Astrocyte (in vitro differentiated cells and primary cell): ENCODE measurements around the gene LSP1. TPM values are rescaled to one million over a fixed set of nuclear protein-coding genes. Genes with fewer than 3 reads are reported as not detected.

Source experiments
- DNase-seq: peaks from one replicate; pipeline ENCODE4 v3.0.0-alpha.2; 2010; ENCODE audit warnings: low read depth
- FAIRE-seq: peaks from 2 replicates; lab custom pipeline; 2011; peaks lifted over from hg19 to GRCh38; lab: Jason Lieb, UNC
- H2AFZ ChIP-seq: 2 replicates; pipeline ENCODE4 v1.6.0; 2012; ENCODE audit warnings: low read depth, low read length, inconsistent platforms
- H3K27ac ChIP-seq: 2 replicates; pipeline ENCODE4 v1.5.1; 2011; ENCODE audit warnings: low read depth, low read length, inconsistent platforms
- H3K27me3 ChIP-seq: 2 replicates; pipeline ENCODE4 v1.6.0; 2011; ENCODE audit warnings: low read length, inconsistent platforms; ENCODE audit not compliant: insufficient read depth
- H3K36me3 ChIP-seq: 2 replicates; pipeline ENCODE4 v1.5.1; 2011; ENCODE audit warnings: low read length, inconsistent platforms; ENCODE audit not compliant: insufficient read depth
- H3K4me1 ChIP-seq: 2 replicates; pipeline ENCODE4 v1.5.1; 2011; ENCODE audit warnings: low read length, inconsistent platforms; ENCODE audit not compliant: insufficient read depth
- H3K4me2 ChIP-seq: 2 replicates; pipeline ENCODE4 v1.6.0; 2012; ENCODE audit warnings: low read length, inconsistent platforms
- H3K4me3 ChIP-seq: 2 replicates; pipeline ENCODE4 v1.5.1; 2011; ENCODE audit warnings: low read depth, mild to moderate bottlenecking, low read length, inconsistent platforms; ENCODE audit not compliant: insufficient read depth
- H3K79me2 ChIP-seq: 2 replicates; pipeline ENCODE4 v1.6.0; 2012; ENCODE audit warnings: mild to moderate bottlenecking, low read length, inconsistent platforms; ENCODE audit not compliant: insufficient read depth
- H3K9ac ChIP-seq: 2 replicates; pipeline ENCODE4 v1.6.0; 2012; ENCODE audit warnings: mild to moderate bottlenecking, low read length, inconsistent platforms
- H3K9me3 ChIP-seq: 2 replicates; pipeline ENCODE4 v1.5.1; 2012; ENCODE audit warnings: low read depth, mild to moderate bottlenecking, low read length, inconsistent platforms; ENCODE audit not compliant: insufficient read depth
- H4K20me1 ChIP-seq: 2 replicates; pipeline ENCODE4 v1.6.0; 2012; ENCODE audit warnings: low read length, inconsistent platforms; ENCODE audit not compliant: insufficient read depth
- H3K27ac Mint-ChIP-seq: one replicate; pipeline ENCODE4 v1.8.0; 2021; ENCODE audit warnings: mild to moderate bottlenecking, mixed read lengths; ENCODE audit not compliant: unreplicated experiment
- H3K27me3 Mint-ChIP-seq: one replicate; pipeline ENCODE4 v1.8.0; 2021; ENCODE audit warnings: low read depth, mixed read lengths; ENCODE audit not compliant: unreplicated experiment
- H3K36me3 Mint-ChIP-seq: one replicate; pipeline ENCODE4 v1.8.0; 2021; ENCODE audit warnings: low read depth, mixed read lengths; ENCODE audit not compliant: unreplicated experiment
- H3K4me1 Mint-ChIP-seq: one replicate; pipeline ENCODE4 v1.8.0; 2021; ENCODE audit warnings: low read depth, mixed read lengths; ENCODE audit not compliant: unreplicated experiment
- H3K4me3 Mint-ChIP-seq: one replicate; pipeline ENCODE4 v1.8.0; 2021; ENCODE audit warnings: mild to moderate bottlenecking, moderate library complexity, mixed read lengths; ENCODE audit not compliant: unreplicated experiment
- H3K9me3 Mint-ChIP-seq: one replicate; pipeline ENCODE4 v1.8.0; 2021; ENCODE audit warnings: mild to moderate bottlenecking, mixed read lengths; ENCODE audit not compliant: unreplicated experiment
- EZH2 ChIP-seq: IDR thresholded peaks from 2 replicates; pipeline ENCODE4 v1.6.1; 2012; ENCODE audit warnings: mild to moderate bottlenecking, low read length, inconsistent platforms; ENCODE audit not compliant: insufficient read depth
- total RNA-seq: library from RNA; stranded (reverse); gene quantifications from 2 replicates; pipeline ENCODE4 v1.2.1, GENCODE V29; 2021
- TF ChIP-seq, protein P1 (sequence below): IDR thresholded peaks from 2 replicates; pipeline ENCODE4 v1.5.1; 2011; ENCODE audit warnings: low read depth, mild to moderate bottlenecking, inconsistent platforms, low read length, moderate library complexity; ENCODE audit not compliant: insufficient read depth

The LSP1 gene
- total RNA-seq, 1 donor from 2014 or later = 1.3 TPM

DNA sequence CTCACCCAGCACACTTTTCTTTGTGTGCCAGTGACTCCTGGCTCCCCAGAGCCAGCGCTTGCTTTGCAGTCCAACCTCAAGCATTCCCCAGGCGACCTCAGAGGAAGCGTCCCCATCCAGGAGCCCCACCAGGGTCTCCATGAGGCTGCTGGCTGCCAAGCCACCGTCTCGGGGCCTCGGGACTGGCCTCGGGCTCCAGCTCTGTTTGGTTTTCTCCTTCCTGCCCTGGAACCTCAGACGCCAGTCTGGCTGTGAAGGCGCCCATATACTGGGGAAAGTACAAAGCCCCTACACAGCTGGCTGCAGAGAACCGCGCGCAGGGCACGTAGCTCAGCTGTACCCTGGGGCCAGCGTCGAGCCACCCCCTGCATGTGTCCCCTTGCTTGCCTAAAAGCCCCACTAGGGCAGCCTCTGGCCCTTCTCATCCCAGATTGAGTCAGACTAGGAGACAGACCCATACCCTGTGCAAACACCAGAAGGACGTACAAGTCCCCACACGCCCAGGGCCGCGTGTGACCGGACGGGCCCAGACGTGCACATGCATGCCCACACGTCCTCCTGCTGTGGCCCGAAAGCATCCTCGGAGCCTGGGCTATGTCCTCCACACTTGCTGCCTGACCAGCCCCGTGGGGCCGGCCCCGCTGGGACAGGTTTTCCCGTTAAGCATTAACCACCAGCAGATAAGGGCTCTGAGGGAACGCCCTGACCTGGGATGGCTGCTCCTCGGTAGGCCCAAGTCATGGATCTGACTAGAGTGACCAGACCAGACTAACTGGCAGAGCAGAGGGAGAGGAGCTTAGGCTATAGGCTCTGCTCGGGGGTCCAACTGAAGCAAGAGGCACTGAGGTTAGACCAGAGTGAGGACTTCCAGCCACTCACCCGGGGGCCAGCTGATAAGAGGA, 22.3 kb upstream of the LSP1 start:
- no peaks in the 10 kb centered on the region for H3K9me3 Mint-ChIP-seq

DNA sequence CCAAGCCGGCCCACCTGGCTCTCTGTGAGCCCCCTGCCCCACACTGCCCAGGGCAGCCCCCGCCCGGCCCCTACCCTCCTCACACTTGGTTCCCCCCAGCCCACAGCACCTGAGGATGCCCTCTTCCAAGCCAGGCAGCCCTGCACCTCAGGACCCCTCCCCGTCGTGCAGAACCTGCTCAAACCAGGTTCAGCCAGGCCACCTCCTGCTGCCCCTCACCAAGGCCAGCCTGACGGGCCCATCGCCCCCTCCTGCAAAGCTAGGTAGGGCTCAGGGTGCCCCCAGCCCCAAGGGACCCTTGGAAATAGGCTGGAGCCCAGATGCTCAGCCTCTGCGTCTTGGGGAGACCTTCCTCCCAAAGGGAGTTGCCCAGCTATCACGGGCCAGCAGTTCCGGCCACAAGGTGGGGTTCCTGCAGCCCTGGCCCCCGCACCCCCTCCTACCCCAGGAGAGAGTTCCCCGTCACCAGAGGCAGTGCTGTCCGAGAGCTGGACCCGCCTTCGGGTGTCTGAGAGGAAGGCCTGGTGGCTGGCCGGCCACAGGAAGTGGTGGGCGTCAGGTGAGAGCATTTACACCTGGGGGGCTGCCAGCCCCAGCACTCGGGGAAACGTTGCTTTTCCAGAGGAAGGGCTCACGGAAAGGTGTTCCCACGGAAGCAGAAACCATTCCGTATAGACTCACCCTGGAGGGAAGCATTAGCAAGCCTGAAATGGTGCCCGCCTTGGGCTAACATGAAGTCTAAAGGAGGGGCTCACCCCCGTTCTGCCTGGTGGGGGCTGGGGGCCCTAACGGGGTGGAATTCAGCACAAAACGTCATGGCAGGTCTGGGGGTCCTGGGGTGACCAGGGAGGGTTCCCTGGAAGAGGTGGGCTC, 21.3 kb upstream of the LSP1 start:
- no peak for DNase-seq
- H3K27ac ChIP-seq = no peak overlapping the region
- H3K4me1 Mint-ChIP-seq = peaks cover 31% of the 10 kb centered on the region
- no peaks in the 10 kb centered on the region for H4K20me1 ChIP-seq
- H3K9ac ChIP-seq = no peak overlapping the region
- H3K27me3 Mint-ChIP-seq = peaks cover 22% of the 10 kb centered on the region
- H3K36me3 Mint-ChIP-seq = peaks cover 2% of the 10 kb centered on the region
- no peaks in the 10 kb centered on the region for H3K79me2 ChIP-seq
- no peak for FAIRE-seq
- no peaks in the 10 kb centered on the region for H3K9me3 ChIP-seq
- TF ChIP-seq, protein P1, sequence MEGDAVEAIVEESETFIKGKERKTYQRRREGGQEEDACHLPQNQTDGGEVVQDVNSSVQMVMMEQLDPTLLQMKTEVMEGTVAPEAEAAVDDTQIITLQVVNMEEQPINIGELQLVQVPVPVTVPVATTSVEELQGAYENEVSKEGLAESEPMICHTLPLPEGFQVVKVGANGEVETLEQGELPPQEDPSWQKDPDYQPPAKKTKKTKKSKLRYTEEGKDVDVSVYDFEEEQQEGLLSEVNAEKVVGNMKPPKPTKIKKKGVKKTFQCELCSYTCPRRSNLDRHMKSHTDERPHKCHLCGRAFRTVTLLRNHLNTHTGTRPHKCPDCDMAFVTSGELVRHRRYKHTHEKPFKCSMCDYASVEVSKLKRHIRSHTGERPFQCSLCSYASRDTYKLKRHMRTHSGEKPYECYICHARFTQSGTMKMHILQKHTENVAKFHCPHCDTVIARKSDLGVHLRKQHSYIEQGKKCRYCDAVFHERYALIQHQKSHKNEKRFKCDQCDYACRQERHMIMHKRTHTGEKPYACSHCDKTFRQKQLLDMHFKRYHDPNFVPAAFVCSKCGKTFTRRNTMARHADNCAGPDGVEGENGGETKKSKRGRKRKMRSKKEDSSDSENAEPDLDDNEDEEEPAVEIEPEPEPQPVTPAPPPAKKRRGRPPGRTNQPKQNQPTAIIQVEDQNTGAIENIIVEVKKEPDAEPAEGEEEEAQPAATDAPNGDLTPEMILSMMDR = no peak
- TF ChIP-seq EZH2 = no peak
- H3K4me1 ChIP-seq = peaks cover 39% of the 10 kb centered on the region
- no peak overlapping the region for H2AFZ ChIP-seq
- no peak overlapping the region for H3K4me3 ChIP-seq
- no peak overlapping the region for H3K27ac Mint-ChIP-seq
- H3K9me3 Mint-ChIP-seq = no peaks in the 10 kb centered on the region
- no peak overlapping the region for H3K4me3 Mint-ChIP-seq
- H3K4me2 ChIP-seq = no peak overlapping the region
- H3K36me3 ChIP-seq = no peaks in the 10 kb centered on the region
- no peaks in the 10 kb centered on the region for H3K27me3 ChIP-seq

More for the DNA sequence above, 22.3 kb upstream of the LSP1 start:
- H3K9ac ChIP-seq = no peak overlapping the region
- no peak overlapping the region for H2AFZ ChIP-seq
- Mint-ChIP-seq H3K4me3 (no peak overlapping the region), H3K36me3 (peaks cover 2% of the 10 kb centered on the region), H3K27me3 (peaks cover 22% of the 10 kb centered on the region), H3K27ac (peak overlapping the region; percentile 58), H3K4me1 (peaks cover 33% of the 10 kb centered on the region)
- peak; percentile 20 for DNase-seq
- H3K36me3 ChIP-seq = no peaks in the 10 kb centered on the region
- no peaks in the 10 kb centered on the region for H3K27me3 ChIP-seq
- H3K9me3 ChIP-seq = no peaks in the 10 kb centered on the region
- FAIRE-seq = no peak
- TF ChIP-seq, protein P1 = no peak
- no peak for TF ChIP-seq EZH2
- no peaks in the 10 kb centered on the region for H3K79me2 ChIP-seq
- H4K20me1 ChIP-seq = no peaks in the 10 kb centered on the region
- H3K27ac ChIP-seq = no peak overlapping the region
- no peak overlapping the region for H3K4me3 ChIP-seq
- H3K4me2 ChIP-seq = no peak overlapping the region
- peaks cover 40% of the 10 kb centered on the region for H3K4me1 ChIP-seq
